H1 (cell line): ENCODE results near the gene ADCY6. TPM values are rescaled to one million over a fixed set of nuclear protein-coding genes. Genes with fewer than 3 reads are reported as not detected.

Experiments used
- CTCF ChIA-PET: fragments of 300-600 bp; sonication (Branson Sonifier 250); formaldehyde crosslinking; loops from one replicate; lab custom pipeline; 2021; ENCODE audit not compliant: partially characterized antibody; lab: Charles Lee
- POLR2A ChIA-PET: fragments of 300-600 bp; sonication (Branson Sonifier 250); formaldehyde crosslinking; loops from one replicate; lab custom pipeline; 2021; ENCODE audit warnings: inconsistent platforms; ENCODE audit not compliant: partially characterized antibody; lab: Charles Lee
- DNase-seq, 2 experiments: peaks; one replicate each; pipeline versions ENCODE4 v3.0.0 to v3.0.0-alpha.2; 2010 to 2022; ENCODE audit warnings: low spot score in 2 of 2, low read depth in 1 of 2, mixed read lengths in 1 of 2
- FAIRE-seq: peaks from 2 replicates; lab custom pipeline; 2011; peaks lifted over from hg19 to GRCh38; lab: Jason Lieb, UNC
- H2AFZ ChIP-seq: 2 replicates; pipeline ENCODE4 v1.8.1; 2012; ENCODE audit warnings: low read length, inconsistent platforms
- H2AK5ac ChIP-seq: 2 replicates; pipeline ENCODE4 v1.6.1; 2013; ENCODE audit warnings: low read depth, low read length
- H2BK120ac ChIP-seq: replicated peaks from 2 replicates; pipeline ENCODE3; 2013; ENCODE audit warnings: low read depth, low read length, inconsistent platforms
- H2BK12ac ChIP-seq: 2 replicates; pipeline ENCODE4 v1.6.1; 2013; ENCODE audit warnings: low read depth, low read length
- H2BK15ac ChIP-seq: 2 replicates; pipeline ENCODE4 v1.6.1; 2013; ENCODE audit warnings: low read length
- H2BK20ac ChIP-seq: 2 replicates; pipeline ENCODE4 v1.6.1; 2013; ENCODE audit warnings: low read length
- H2BK5ac ChIP-seq: 2 replicates; pipeline ENCODE4 v1.6.1; 2013; ENCODE audit warnings: low read depth, low read length
- H3K14ac ChIP-seq: 2 replicates; pipeline ENCODE4 v1.6.1; 2013; ENCODE audit warnings: inconsistent platforms; ENCODE audit not compliant: insufficient read length
- H3K18ac ChIP-seq: 2 replicates; pipeline ENCODE4 v1.6.1; 2013; ENCODE audit warnings: low read length; ENCODE audit errors: extremely low read depth
- H3K23ac ChIP-seq: 2 replicates; pipeline ENCODE4 v1.6.1; 2013; ENCODE audit warnings: inconsistent platforms; ENCODE audit not compliant: insufficient read length
- H3K23me2 ChIP-seq: 2 replicates; pipeline ENCODE4 v1.6.1; 2013; ENCODE audit warnings: low read depth, low read length
- H3K27ac ChIP-seq: 2 replicates; pipeline ENCODE4 v1.6.1; 2011; ENCODE audit warnings: low read depth, low read length, inconsistent platforms
- H3K27me3 ChIP-seq, 4 experiments: replicated peaks in 1 of 4; 1 replicate in 1 of 4; 2 replicates in 3 of 4; pipeline versions ENCODE4 v1.6.1 to v1.8.1; 2011 to 2013; ENCODE audit warnings: low read length in 3 of 4, mild to moderate bottlenecking in 3 of 4, inconsistent platforms in 2 of 4, mixed read lengths in 2 of 4, moderate library complexity in 1 of 4; ENCODE audit not compliant: control insufficient read depth in 3 of 4, insufficient read depth in 3 of 4; ENCODE audit errors: extremely low read depth in 1 of 4
- H3K36me3 ChIP-seq, 4 experiments: 2 replicates each; pipeline versions ENCODE4 v1.6.1 to v1.8.1; 2011 to 2013; ENCODE audit warnings: mild to moderate bottlenecking in 4 of 4, low read length in 3 of 4, moderate library complexity in 2 of 4, control low read depth in 1 of 4, inconsistent platforms in 1 of 4; ENCODE audit not compliant: insufficient read depth in 4 of 4, control insufficient read depth in 2 of 4
- H3K4ac ChIP-seq: replicated peaks from 2 replicates; pipeline ENCODE3; 2013; ENCODE audit warnings: low read length, low read depth, mixed read lengths, inconsistent platforms; ENCODE audit not compliant: insufficient read length
- H3K4me1 ChIP-seq, 4 experiments: replicated peaks in 1 of 4; 1 replicate in 1 of 4; 2 replicates in 3 of 4; pipeline versions ENCODE4 v1.6.1 to v1.8.1; 2011 to 2013; ENCODE audit warnings: low read length in 3 of 4, inconsistent platforms in 2 of 4, mixed read lengths in 1 of 4; ENCODE audit not compliant: insufficient read depth in 4 of 4, control insufficient read depth in 3 of 4
- H3K4me2 ChIP-seq, 2 experiments: 2 replicates each; pipeline versions ENCODE4 v1.6.1 to v1.8.1; 2011 to 2013; ENCODE audit warnings: low read depth in 2 of 2, low read length in 2 of 2, control low read depth in 1 of 2, inconsistent platforms in 1 of 2, mild to moderate bottlenecking in 1 of 2; ENCODE audit not compliant: insufficient read depth in 1 of 2
- H3K4me3 ChIP-seq, 4 experiments: fragments of 200-600, 300-600 bp in 1 of 4; sonication (generic), shearing (Covaris generic), sonication (Bioruptor Twin) in 1 of 4; 2 replicates each; pipeline versions ENCODE4 v1.5.1 to v1.8.1; 2011 to 2016; ENCODE audit warnings: low read length in 4 of 4, low read depth in 3 of 4, control low read depth in 2 of 4, inconsistent platforms in 2 of 4, mild to moderate bottlenecking in 2 of 4, mixed read lengths in 1 of 4, moderate library complexity in 1 of 4; ENCODE audit not compliant: insufficient read depth in 2 of 4; ENCODE audit errors: extremely low read depth in 1 of 4
- H3K56ac ChIP-seq: replicated peaks from 2 replicates; pipeline ENCODE3; 2013; ENCODE audit warnings: low read depth, mild to moderate bottlenecking, mixed read lengths, low read length, inconsistent platforms; ENCODE audit not compliant: insufficient read length
- H3K79me1 ChIP-seq: 2 replicates; pipeline ENCODE4 v1.6.1; 2013; ENCODE audit warnings: low read depth, low read length, control low read depth
- H3K79me2 ChIP-seq, 2 experiments: 2 replicates each; pipeline versions ENCODE4 v1.6.1 to v1.8.1; 2012 to 2013; ENCODE audit warnings: low read length in 2 of 2, mild to moderate bottlenecking in 2 of 2, inconsistent platforms in 1 of 2; ENCODE audit not compliant: insufficient read depth in 2 of 2, control insufficient read depth in 1 of 2
- H3K9ac ChIP-seq, 4 experiments: replicated peaks in 1 of 4; 1 replicate in 1 of 4; 2 replicates in 3 of 4; pipeline versions ENCODE4 v1.6.1 to v1.8.1; 2011 to 2013; ENCODE audit warnings: low read depth in 3 of 4, low read length in 3 of 4, control low read depth in 2 of 4, mild to moderate bottlenecking in 2 of 4, moderate library complexity in 2 of 4, inconsistent platforms in 1 of 4; ENCODE audit errors: extremely low read depth in 1 of 4
- H3K9me3 ChIP-seq, 2 experiments: 2 replicates each; pipeline versions ENCODE4 v1.6.1 to v1.8.1; 2012 to 2013; ENCODE audit warnings: mild to moderate bottlenecking in 2 of 2, moderate library complexity in 2 of 2, control low read depth in 1 of 2, inconsistent platforms in 1 of 2, low read depth in 1 of 2, low read length in 1 of 2, mixed read lengths in 1 of 2; ENCODE audit not compliant: insufficient read depth in 2 of 2
- H4K20me1 ChIP-seq, 2 experiments: replicated peaks in 1 of 2; 2 replicates each; pipeline versions ENCODE3 to v1.8.1; 2011 to 2013; ENCODE audit warnings: inconsistent platforms in 2 of 2, low read length in 2 of 2, mild to moderate bottlenecking in 1 of 2; ENCODE audit not compliant: insufficient read depth in 2 of 2, control insufficient read depth in 1 of 2
- H4K5ac ChIP-seq: 2 replicates; pipeline ENCODE4 v1.6.1; 2013; ENCODE audit warnings: low read length, low read depth, mixed read lengths, inconsistent platforms; ENCODE audit not compliant: insufficient read length
- H4K8ac ChIP-seq: 2 replicates; pipeline ENCODE4 v1.8.0; 2013; ENCODE audit warnings: mild to moderate bottlenecking, moderate library complexity, low read length, inconsistent platforms; ENCODE audit not compliant: insufficient read depth; ENCODE audit errors: extremely low read depth
- H4K91ac ChIP-seq: replicated peaks from 2 replicates; pipeline ENCODE3; 2013; ENCODE audit warnings: low read length, mixed read lengths, inconsistent platforms; ENCODE audit not compliant: insufficient read length
- BACH1 ChIP-seq: IDR thresholded peaks from 2 replicates; pipeline ENCODE4 v1.6.1; 2012; ENCODE audit warnings: low read length, improper control_type of control experiment
- CEBPB ChIP-seq: IDR thresholded peaks from 2 replicates; pipeline ENCODE4 v1.6.1; 2012; ENCODE audit warnings: low read depth, low read length
- CREB1 ChIP-seq: IDR thresholded peaks from 2 replicates; pipeline ENCODE4 v1.6.1; 2012; ENCODE audit warnings: inconsistent platforms
- CTBP2 ChIP-seq: IDR thresholded peaks from 2 replicates; pipeline ENCODE4 v1.7.0; 2011; ENCODE audit warnings: borderline replicate concordance, mild to moderate bottlenecking, moderate library complexity, mixed read lengths, low read length; ENCODE audit not compliant: insufficient read depth, insufficient read length
- EZH2 ChIP-seq: fragments of 200-600 bp; sonication (generic); IDR thresholded peaks from 2 replicates; pipeline ENCODE4 v1.7.1; 2012; ENCODE audit warnings: low read depth, mild to moderate bottlenecking, moderate library complexity, low read length, inconsistent platforms; ENCODE audit not compliant: severe bottlenecking
- FOSL1 ChIP-seq: IDR thresholded peaks from 2 replicates; pipeline ENCODE4 v1.6.1; 2011; ENCODE audit warnings: mild to moderate bottlenecking, low read depth, low read length, moderate library complexity; ENCODE audit not compliant: insufficient read depth
- PHF8 ChIP-seq: fragments of 200-600 bp; sonication (generic); conservative IDR thresholded peaks from 2 replicates; pipeline ENCODE4 v1.7.1; 2012; ENCODE audit warnings: low read depth, mild to moderate bottlenecking, inconsistent platforms, low read length, moderate library complexity
- RFX5 ChIP-seq: IDR thresholded peaks from 2 replicates; pipeline ENCODE4 v1.6.1; 2011; ENCODE audit warnings: low read depth, low read length, improper control_type of control experiment, borderline replicate concordance
- WGBS, 2 experiments: shearing (Covaris generic) in 1 of 2; methylation state at CpG; one replicate each; pipeline versions ENCODE4 v1.1.6 to v1.1.7; 2013 to 2015; ENCODE audit warnings: low lambda C conversion rate in 2 of 2, mixed read lengths in 2 of 2, inconsistent platforms in 1 of 2, low coverage in 1 of 2, missing lambda C conversion rate in 1 of 2; ENCODE audit not compliant: insufficient replicate concordance in 2 of 2, insufficient coverage in 1 of 2, insufficient read length in 1 of 2; ENCODE audit errors: extremely low coverage in 1 of 2, missing lambda C conversion rate in 1 of 2; 5-methylcytosine and 5-hydroxymethylcytosine counted together
- polyA plus RNA-seq, 7 experiments: library from polyadenylated mRNA; depleted of rRNA in 3 of 7; stranded (reverse) in 5 of 7; unstranded in 2 of 7; fragments of >200 nt in 5 of 7; fragments of 200-250 nt in 2 of 7; gene quantifications; 1 replicate in 5 of 7; 2 replicates in 1 of 7; 4 replicates in 1 of 7; pipeline versions ENCODE4 v1.2.1 to v1.2.3, GENCODE V29; 2011 to 2013; ENCODE audit warnings: missing spikeins in 2 of 7, mixed read lengths in 2 of 7
- total RNA-seq: library from RNA; stranded (reverse); fragmentation: NEBNext Ultra II Directional; extraction: Animal tissue kit (Norgen Biotek cat#: 25700); gene quantifications from 2 replicates; pipeline ENCODE4 v1.2.1, GENCODE V29; 2021
- TF ChIP-seq, protein P1 (sequence below): IDR thresholded peaks from 2 replicates; pipeline ENCODE4 v1.6.1; 2012; ENCODE audit warnings: low read length, inconsistent platforms

ADCY6 gene
- total and polyA plus RNA-seq, 2 of the 8 experiments (the other 6 are each of a cell fraction or from before 2014, with no cell fraction given): 11.7 to 17.5 TPM

DNA sequence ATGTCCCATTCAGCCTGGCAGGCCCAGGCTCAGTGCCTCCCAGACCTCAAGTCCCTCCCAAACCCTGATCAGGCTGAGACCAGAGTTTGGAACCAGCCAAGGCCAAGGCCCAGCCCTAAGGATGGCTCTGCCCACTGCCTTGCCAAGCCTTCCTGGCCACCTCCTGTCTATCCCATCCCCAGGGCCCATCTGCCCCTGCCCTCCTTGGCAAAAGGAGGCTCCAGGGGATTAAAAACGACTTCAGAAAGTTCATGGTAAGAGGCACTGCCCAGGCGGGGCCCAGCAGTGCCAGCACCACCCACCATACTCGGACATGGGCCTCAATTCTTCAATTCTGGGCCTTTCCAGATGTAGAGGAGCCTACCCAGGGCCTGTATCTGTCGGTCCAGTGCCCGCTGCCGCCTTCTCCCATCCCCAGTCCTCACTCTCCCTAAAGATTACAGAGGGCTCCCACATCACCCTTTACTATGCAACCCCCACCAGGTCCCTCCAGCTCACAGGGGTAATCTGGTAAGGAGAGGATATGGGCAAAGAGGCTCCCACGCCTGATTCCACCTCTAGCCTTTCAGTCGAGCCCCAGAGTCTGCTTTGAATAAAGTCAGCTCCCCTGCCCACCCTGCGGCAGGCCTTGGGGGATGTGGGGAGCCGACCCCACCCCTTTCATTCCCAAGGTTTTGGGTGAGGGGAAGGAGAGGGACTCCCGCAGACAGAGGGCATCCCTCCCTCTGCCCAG is 932 bp downstream of the ADCY6 start:
- Histone ChIP-seq H3K27ac (no peak overlapping the region), H4K5ac (no peak overlapping the region), H3K4me1 (peaks cover 6 to 13% (median 8%) of the 10 kb centered on the region in 4 experiments), H3K4me2 (peak overlapping the region; percentile 88 to 89), H2BK15ac (peak overlapping the region; percentile 95; the same call in 1 of the 2 replicates), H2BK12ac (peak overlapping the region; percentile 53; the same call in 1 of the 2 replicates), H3K14ac (no peak overlapping the region), H3K4me3 (peak overlapping the region; percentile 72 to 95 (median 78)), H3K18ac (peak overlapping the region; percentile 71), H4K8ac (peak overlapping the region; percentile 48; the same call in 1 of the 2 replicates), H3K36me3 (peaks cover 0 to 1% (median 0%) of the 10 kb centered on the region in 4 experiments; a peak in 1 of 8 replicates), H2BK5ac (no peak overlapping the region), H3K23ac (no peak overlapping the region), H2AK5ac (no peak overlapping the region), H3K9me3 (no peaks in the 10 kb centered on the region), H2BK20ac (peak overlapping the region; percentile 93; the same call in 1 of the 2 replicates), H3K4ac (peak overlapping the region; percentile 53), H3K23me2 (peaks cover 13% of the 10 kb centered on the region; the same call in 1 of the 2 replicates), H3K79me1 (peaks cover 4% of the 10 kb centered on the region), H3K9ac (peak overlapping the region in 2 of 4 experiments; percentile 4 to 69; a peak in 3 of 7 replicates), H3K79me2 (peaks cover 0 to 21% of the 10 kb centered on the region in 2 experiments; a peak in 2 of 4 replicates), H3K27me3 (peaks cover 0 to 2% (median 0%) of the 10 kb centered on the region in 4 experiments; a peak in 1 of 7 replicates), H2AFZ (no peak overlapping the region), H3K56ac (no peak overlapping the region), H4K20me1 (peaks cover 0 to 2% of the 10 kb centered on the region in 2 experiments), H4K91ac (peak overlapping the region; percentile 91), H2BK120ac (no peak overlapping the region)
- ChIA-PET POLR2A (interaction anchor here (1.1 to 2.7 kb wide), 4 partner anchors 27 to 35 kb away, joined by 3 to 15 read pairs (median 6); no protein-coding TSS in a partner anchor), CTCF (interaction anchor here (1.5 to 11.1 kb wide), 4 partner anchors 23 to 36 kb away, joined by 3 to 205 read pairs (median 12); no protein-coding TSS in a partner anchor)
- DNase-seq (peak in 1 of 2 experiments; percentile 64), FAIRE-seq (no peak)
- WGBS, 2 experiments: 16% methylated on average over 11 of the region's 11 CpGs; no CpG with 5 or more reads in 1 of the 2 experiments
- TF ChIP-seq EZH2 (no peak), BACH1 (no peak), FOSL1 (no peak), RFX5 (no peak), CTBP2 (no peak), CEBPB (no peak), PHF8 (no peak), CREB1 (no peak)
- TF ChIP-seq, protein P1, sequence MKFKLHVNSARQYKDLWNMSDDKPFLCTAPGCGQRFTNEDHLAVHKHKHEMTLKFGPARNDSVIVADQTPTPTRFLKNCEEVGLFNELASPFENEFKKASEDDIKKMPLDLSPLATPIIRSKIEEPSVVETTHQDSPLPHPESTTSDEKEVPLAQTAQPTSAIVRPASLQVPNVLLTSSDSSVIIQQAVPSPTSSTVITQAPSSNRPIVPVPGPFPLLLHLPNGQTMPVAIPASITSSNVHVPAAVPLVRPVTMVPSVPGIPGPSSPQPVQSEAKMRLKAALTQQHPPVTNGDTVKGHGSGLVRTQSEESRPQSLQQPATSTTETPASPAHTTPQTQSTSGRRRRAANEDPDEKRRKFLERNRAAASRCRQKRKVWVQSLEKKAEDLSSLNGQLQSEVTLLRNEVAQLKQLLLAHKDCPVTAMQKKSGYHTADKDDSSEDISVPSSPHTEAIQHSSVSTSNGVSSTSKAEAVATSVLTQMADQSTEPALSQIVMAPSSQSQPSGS: no peak
